ENCODE data around the gene DDAH1.

Gene DDAH1

GRCh38 chr1:85451236-85451830, 13.6 kb downstream of the DDAH1 start:
- Histone ChIP-seq H4K20me1 (ENCODE audit: low read depth, low read length) (0 out of 2 replicates have a peak, but pooled peaks cover 6% of the 10 kb centered on the region), H3K9me3 (ENCODE audit: insufficient read depth, low read length) (no peaks in the 10 kb centered on the region), H3K79me2 (ENCODE audit: insufficient read depth, low read length) (no peaks in the 10 kb centered on the region), H3K9ac (ENCODE audit: low read length) (no peak overlapping the region), H3K9me2 (replicated peaks; ENCODE audit: insufficient read depth, low read length) (no peaks in the 10 kb centered on the region), H3K4me2 (ENCODE audit: low read depth, low read length, poor library complexity, severe bottlenecking) (no peak overlapping the region), H3K27me3 (ENCODE audit: low read length) (no peaks in the 10 kb centered on the region), H3F3A (ENCODE audit: insufficient read depth) (no peaks in the 10 kb centered on the region), H3K4me3 (ENCODE audit: insufficient read depth, low read length, poor library complexity, severe bottlenecking) (no peak overlapping the region), H3K27ac (ENCODE audit: low read depth, low read length) (no peak overlapping the region), H2AFZ (ENCODE audit: low read depth, low read length, severe bottlenecking) (no peak overlapping the region), H3K36me3 (ENCODE audit: low read length) (no peaks in the 10 kb centered on the region)
- TF ChIP-seq EZH2phosphoT487 (conservative IDR thresholded peaks at IDR 0.05; ENCODE audit: low read length) = no peak
- no peak for TF ChIP-seq CTCF (IDR thresholded peaks at IDR 0.05; ENCODE audit: insufficient read depth, low read length, poor library complexity, severe bottlenecking)

GRCh38 chr1:85450832-85451231, 14.1 kb downstream of the DDAH1 start:
- no peaks in the 10 kb centered on the region for H3K36me3 ChIP-seq (ENCODE audit: low read length)
- no peak overlapping the region for H3K4me2 ChIP-seq (ENCODE audit: low read depth, low read length, poor library complexity, severe bottlenecking)
- TF ChIP-seq CTCF (IDR thresholded peaks at IDR 0.05; ENCODE audit: insufficient read depth, low read length, poor library complexity, severe bottlenecking) (no peak), EZH2phosphoT487 (conservative IDR thresholded peaks at IDR 0.05; ENCODE audit: low read length) (no peak)
- no peaks in the 10 kb centered on the region for H3K27me3 ChIP-seq (ENCODE audit: low read length)
- no peak overlapping the region for H3K9ac ChIP-seq (ENCODE audit: low read length)
- no peak overlapping the region for H3K4me3 ChIP-seq (ENCODE audit: insufficient read depth, low read length, poor library complexity, severe bottlenecking)
- H3K9me3 ChIP-seq (ENCODE audit: insufficient read depth, low read length) = no peaks in the 10 kb centered on the region
- H2AFZ ChIP-seq (ENCODE audit: low read depth, low read length, severe bottlenecking) = no peak overlapping the region
- no peaks in the 10 kb centered on the region for H3K79me2 ChIP-seq (ENCODE audit: insufficient read depth, low read length)
- 0 out of 2 replicates have a peak, but pooled peaks cover 6% of the 10 kb centered on the region for H4K20me1 ChIP-seq (ENCODE audit: low read depth, low read length)
- H3F3A ChIP-seq (ENCODE audit: insufficient read depth) = no peaks in the 10 kb centered on the region
- no peak overlapping the region for H3K27ac ChIP-seq (ENCODE audit: low read depth, low read length)
- H3K9me2 ChIP-seq (replicated peaks; ENCODE audit: insufficient read depth, low read length) = no peaks in the 10 kb centered on the region

GRCh38 chr1:85449356-85449755, 15.6 kb downstream of the DDAH1 start:
- Histone ChIP-seq H3K36me3 (ENCODE audit: low read length) (no peaks in the 10 kb centered on the region), H3K9me2 (replicated peaks; ENCODE audit: insufficient read depth, low read length) (no peaks in the 10 kb centered on the region), H3K27me3 (ENCODE audit: low read length) (no peaks in the 10 kb centered on the region), H4K20me1 (ENCODE audit: low read depth, low read length) (0 out of 2 replicates have a peak, but pooled peaks cover 3% of the 10 kb centered on the region), H2AFZ (ENCODE audit: low read depth, low read length, severe bottlenecking) (no peak overlapping the region), H3F3A (ENCODE audit: insufficient read depth) (no peaks in the 10 kb centered on the region), H3K9me3 (ENCODE audit: insufficient read depth, low read length) (no peaks in the 10 kb centered on the region), H3K79me2 (ENCODE audit: insufficient read depth, low read length) (no peaks in the 10 kb centered on the region), H3K9ac (ENCODE audit: low read length) (no peak overlapping the region), H3K4me3 (ENCODE audit: insufficient read depth, low read length, poor library complexity, severe bottlenecking) (no peak overlapping the region), H3K27ac (ENCODE audit: low read depth, low read length) (no peak overlapping the region), H3K4me2 (ENCODE audit: low read depth, low read length, poor library complexity, severe bottlenecking) (no peak overlapping the region)
- TF ChIP-seq CTCF (IDR thresholded peaks at IDR 0.05; ENCODE audit: insufficient read depth, low read length, poor library complexity, severe bottlenecking) (no peak), EZH2phosphoT487 (conservative IDR thresholded peaks at IDR 0.05; ENCODE audit: low read length) (no peak)

Data from SU-DHL-6 (cell line).